HEK293 (cell line): ENCODE results near the gene SLC22A13.

ENCODE experiments used
- CTCF ChIA-PET: fragments of 350-600 bp; formaldehyde crosslinking; extraction: SDS; loops from one replicate; lab custom pipeline; 2021; ENCODE audit warnings: antibody characterized with exemption; lab: Yijun Ruan, JAX
- POLR2A ChIA-PET: fragments of 300-600 bp; formaldehyde crosslinking; extraction: SDS; loops from one replicate; lab custom pipeline; 2020; ENCODE audit warnings: antibody characterized with exemption, inconsistent platforms; lab: Yijun Ruan, JAX
- H3K27ac ChIP-seq: fragments of 200-500 bp; sonication (Bioruptor generic); 2 replicates; pipeline ENCODE4 v1.5.1; 2014; ENCODE audit warnings: low read depth, low read length, control low read depth, inconsistent platforms; ENCODE audit errors: extremely low read depth
- H3K36me3 ChIP-seq, 2 experiments: fragments of 200-500 bp in 1 of 2; sonication (Bioruptor generic) in 1 of 2; 1 replicate in 1 of 2; 2 replicates in 1 of 2; pipeline ENCODE4 v1.5.1; 2014 to 2017; ENCODE audit warnings: inconsistent platforms in 2 of 2, low read length in 2 of 2; ENCODE audit not compliant: control insufficient read depth in 2 of 2, insufficient read depth in 1 of 2
- H3K4me1 ChIP-seq: fragments of 200-500 bp; sonication (Bioruptor generic); 2 replicates; pipeline ENCODE4 v1.5.1; 2014; ENCODE audit warnings: mild to moderate bottlenecking, low read length, inconsistent platforms; ENCODE audit not compliant: control insufficient read depth, insufficient read depth
- H3K4me3 ChIP-seq: 2 replicates; pipeline ENCODE4 v1.5.1; 2011; ENCODE audit warnings: low read depth, mild to moderate bottlenecking, control low read depth, low read length, moderate library complexity
- H3K9me3 ChIP-seq: fragments of 200-500 bp; sonication (Bioruptor generic); 2 replicates; pipeline ENCODE4 v1.5.1; 2014; ENCODE audit warnings: low read depth, low read length, inconsistent platforms; ENCODE audit not compliant: control insufficient read depth, insufficient read depth
- GLI2 ChIP-seq: fragments of 450-650 bp; formaldehyde crosslinking; IDR thresholded peaks from 2 replicates; pipeline ENCODE4; 2017; ENCODE audit warnings: missing biosample characterization, missing genetic modification characterization, low read depth, borderline replicate concordance
- HOXA7 ChIP-seq: sonication (generic); formaldehyde crosslinking; IDR thresholded peaks from 2 replicates; pipeline ENCODE4 v1.8.1; 2022; ENCODE audit warnings: missing genetic modification reagents, borderline replicate concordance
- OVOL3 ChIP-seq: fragments of 450-650 bp; formaldehyde crosslinking; IDR thresholded peaks from 2 replicates; pipeline ENCODE4 v1.5.1; 2016; ENCODE audit warnings: missing biosample characterization, missing genetic modification characterization
- PRDM1 ChIP-seq: fragments of 450-650 bp; formaldehyde crosslinking; IDR thresholded peaks from 2 replicates; pipeline ENCODE4; 2016; ENCODE audit warnings: missing biosample characterization, missing genetic modification characterization
- REPIN1 ChIP-seq: fragments of 450-650 bp; formaldehyde crosslinking; IDR thresholded peaks from 2 replicates; pipeline ENCODE4 v1.5.1; 2017; ENCODE audit warnings: missing biosample characterization, missing genetic modification characterization, low read depth
- SP2 ChIP-seq: fragments of 450-650 bp; formaldehyde crosslinking; IDR thresholded peaks from 2 replicates; pipeline ENCODE4 v1.5.1; 2016; ENCODE audit warnings: missing biosample characterization, missing genetic modification characterization
- SP7 ChIP-seq: fragments of 450-650 bp; formaldehyde crosslinking; IDR thresholded peaks from 2 replicates; pipeline ENCODE4 v1.5.1; 2016; ENCODE audit warnings: missing biosample characterization, missing genetic modification characterization
- ZBTB20 ChIP-seq: fragments of 450-650 bp; formaldehyde crosslinking; IDR thresholded peaks from 2 replicates; pipeline ENCODE4 v1.5.1; 2016; ENCODE audit warnings: missing biosample characterization, missing genetic modification characterization
- ZBTB48 ChIP-seq: fragments of 450-650 bp; formaldehyde crosslinking; IDR thresholded peaks from 2 replicates; pipeline ENCODE4 v1.5.1; 2016; ENCODE audit warnings: missing biosample characterization, missing genetic modification characterization
- ZEB2 ChIP-seq: fragments of 450-650 bp; formaldehyde crosslinking; IDR thresholded peaks from 2 replicates; pipeline ENCODE4 v1.5.1; 2016; ENCODE audit warnings: missing biosample characterization, missing genetic modification characterization
- ZIC2 ChIP-seq: fragments of 450-650 bp; formaldehyde crosslinking; IDR thresholded peaks from 2 replicates; pipeline ENCODE4 v1.5.1; 2016; ENCODE audit warnings: missing biosample characterization, missing genetic modification characterization
- ZNF140 ChIP-seq: fragments of 450-650 bp; formaldehyde crosslinking; IDR thresholded peaks from 2 replicates; pipeline ENCODE4 v1.5.1; 2016; ENCODE audit warnings: missing biosample characterization, missing genetic modification characterization
- ZNF157 ChIP-seq: fragments of 450-650 bp; formaldehyde crosslinking; IDR thresholded peaks from 2 replicates; pipeline ENCODE4 v1.5.1; 2016; ENCODE audit warnings: missing biosample characterization, missing genetic modification characterization
- ZNF175 ChIP-seq: fragments of 450-650 bp; formaldehyde crosslinking; IDR thresholded peaks from 2 replicates; pipeline ENCODE4 v1.5.1; 2016; ENCODE audit warnings: missing biosample characterization, missing genetic modification characterization
- ZNF223 ChIP-seq: fragments of 450-650 bp; formaldehyde crosslinking; IDR thresholded peaks from 2 replicates; pipeline ENCODE4 v1.5.1; 2016; ENCODE audit warnings: missing biosample characterization, missing genetic modification characterization
- ZNF266 ChIP-seq: fragments of 450-650 bp; formaldehyde crosslinking; IDR thresholded peaks from 2 replicates; pipeline ENCODE4 v1.5.1; 2016; ENCODE audit warnings: missing biosample characterization, missing genetic modification characterization, low read depth
- ZNF350 ChIP-seq: fragments of 450-650 bp; formaldehyde crosslinking; IDR thresholded peaks from 2 replicates; pipeline ENCODE4 v1.5.0; 2017; ENCODE audit warnings: missing biosample characterization, mild to moderate bottlenecking, missing genetic modification characterization
- ZNF530 ChIP-seq: fragments of 450-650 bp; formaldehyde crosslinking; IDR thresholded peaks from 2 replicates; pipeline ENCODE4 v1.5.1; 2016; ENCODE audit warnings: low read depth, missing biosample characterization, missing genetic modification characterization
- ZNF555 ChIP-seq: fragments of 450-650 bp; formaldehyde crosslinking; conservative IDR thresholded peaks from 2 replicates; pipeline ENCODE4 v1.5.1; 2017; ENCODE audit warnings: missing biosample characterization, mild to moderate bottlenecking, missing genetic modification characterization, inconsistent platforms
- ZNF571 ChIP-seq: fragments of 450-650 bp; formaldehyde crosslinking; IDR thresholded peaks from 2 replicates; pipeline ENCODE4 v1.5.0; 2017; ENCODE audit warnings: missing biosample characterization, missing genetic modification characterization
- ZNF621 ChIP-seq: fragments of 450-650 bp; formaldehyde crosslinking; IDR thresholded peaks from 2 replicates; pipeline ENCODE4 v1.5.1; 2017; ENCODE audit warnings: missing biosample characterization, missing genetic modification characterization
- ZNF645 ChIP-seq: fragments of 450-650 bp; formaldehyde crosslinking; IDR thresholded peaks from 2 replicates; pipeline ENCODE4; 2016; ENCODE audit warnings: missing biosample characterization, missing genetic modification characterization
- ZNF707 ChIP-seq: fragments of 450-650 bp; formaldehyde crosslinking; IDR thresholded peaks from 2 replicates; pipeline ENCODE4 v1.5.1; 2016; ENCODE audit warnings: missing biosample characterization, missing genetic modification characterization
- ZNF791 ChIP-seq: fragments of 450-650 bp; formaldehyde crosslinking; IDR thresholded peaks from 2 replicates; pipeline ENCODE4 v1.5.1; 2016; ENCODE audit warnings: missing biosample characterization, missing genetic modification characterization
- ZSCAN30 ChIP-seq: fragments of 450-650 bp; IDR thresholded peaks from 2 replicates; pipeline ENCODE4 v1.5.1; 2018; ENCODE audit warnings: missing biosample characterization, mild to moderate bottlenecking, missing genetic modification characterization, moderate library complexity
- TF ChIP-seq, protein P1 (sequence below): fragments of 450-650 bp; IDR thresholded peaks from 2 replicates; pipeline ENCODE4 v1.5.1; 2018; ENCODE audit warnings: missing biosample characterization, missing genetic modification characterization

SLC22A13 gene

DNA sequence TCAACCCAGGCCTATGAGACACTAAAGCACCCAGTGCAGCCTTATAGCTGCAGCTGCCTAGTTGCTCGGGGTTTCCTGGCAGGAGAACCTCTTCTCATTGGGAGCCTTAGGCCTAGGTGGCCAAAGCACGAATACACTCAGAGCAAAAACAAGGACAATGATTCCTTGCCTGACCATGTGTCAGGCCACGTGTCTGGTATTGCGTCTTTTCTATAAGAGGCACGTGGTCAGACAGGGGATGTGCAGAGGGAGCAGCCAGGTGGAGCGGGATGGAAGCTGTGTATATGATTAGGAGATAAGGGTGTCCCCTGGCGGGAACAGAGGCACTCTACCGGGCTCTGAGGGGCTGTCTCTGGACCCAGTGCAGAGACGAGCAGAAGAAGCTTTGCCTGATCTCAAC, 42.8 kb downstream of the SLC22A13 start:
- H3K36me3 ChIP-seq = no peaks in the 10 kb centered on the region
- no peaks in the 10 kb centered on the region for H3K4me1 ChIP-seq
- no peak overlapping the region for H3K27ac ChIP-seq
- CTCF ChIA-PET = interaction anchor here (0.6 kb wide), 1 partner anchor 10 kb away, joined by 3 read pairs; no protein-coding TSS in a partner anchor
- H3K4me3 ChIP-seq = no peak overlapping the region
- no peak for TF ChIP-seq ZNF791 (tag by site-specific recombination)
- no peak for TF ChIP-seq HOXA7
- H3K9me3 ChIP-seq = no peaks in the 10 kb centered on the region
- POLR2A ChIA-PET = no interaction called here

- Histone ChIP-seq H3K27ac (no peak overlapping the region), H3K9me3 (no peaks in the 10 kb centered on the region), H3K4me3 (no peak overlapping the region), H3K4me1 (no peaks in the 10 kb centered on the region), H3K36me3 (no peaks in the 10 kb centered on the region)
- ChIA-PET CTCF (no interaction called here), POLR2A (no interaction called here)
- no peak for TF ChIP-seq ZEB2 (tag by site-specific recombination)
- no peak for TF ChIP-seq ZNF555
- no peak for TF ChIP-seq ZNF707
- TF ChIP-seq PRDM1 = no peak
- TF ChIP-seq ZNF350 = no peak
- no peak for TF ChIP-seq GLI2 (tag by site-specific recombination)
- no peak for TF ChIP-seq ZNF223 (tag by site-specific recombination)
- TF ChIP-seq ZNF140 (tag by site-specific recombination) = no peak
- TF ChIP-seq ZNF571 (tag by site-specific recombination) = no peak
- no peak for TF ChIP-seq ZIC2
- TF ChIP-seq OVOL3 (tag by site-specific recombination) = no peak
- TF ChIP-seq, protein P1, sequence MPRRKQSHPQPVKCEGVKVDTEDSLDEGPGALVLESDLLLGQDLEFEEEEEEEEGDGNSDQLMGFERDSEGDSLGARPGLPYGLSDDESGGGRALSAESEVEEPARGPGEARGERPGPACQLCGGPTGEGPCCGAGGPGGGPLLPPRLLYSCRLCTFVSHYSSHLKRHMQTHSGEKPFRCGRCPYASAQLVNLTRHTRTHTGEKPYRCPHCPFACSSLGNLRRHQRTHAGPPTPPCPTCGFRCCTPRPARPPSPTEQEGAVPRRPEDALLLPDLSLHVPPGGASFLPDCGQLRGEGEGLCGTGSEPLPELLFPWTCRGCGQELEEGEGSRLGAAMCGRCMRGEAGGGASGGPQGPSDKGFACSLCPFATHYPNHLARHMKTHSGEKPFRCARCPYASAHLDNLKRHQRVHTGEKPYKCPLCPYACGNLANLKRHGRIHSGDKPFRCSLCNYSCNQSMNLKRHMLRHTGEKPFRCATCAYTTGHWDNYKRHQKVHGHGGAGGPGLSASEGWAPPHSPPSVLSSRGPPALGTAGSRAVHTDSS (tag by site-specific recombination) = no peak
- TF ChIP-seq ZNF621 (tag by site-specific recombination) = no peak
- no peak for TF ChIP-seq ZNF645 (tag by site-specific recombination)
- TF ChIP-seq ZNF530 (tag by site-specific recombination) = no peak
- TF ChIP-seq ZBTB20 (tag by site-specific recombination) = no peak
- TF ChIP-seq SP2 (tag by site-specific recombination) = no peak
- TF ChIP-seq ZNF175 (tag by site-specific recombination) = no peak
- no peak for TF ChIP-seq ZSCAN30 (tag by site-specific recombination)
- no peak for TF ChIP-seq ZNF266
Measured at GRCh38 chr3:38311476-38311875, 45.9 kb downstream of the SLC22A13 start.

GRCh38 chr3:38311941-38312340, 46.3 kb downstream of the SLC22A13 start:
- CTCF ChIA-PET = no interaction called here
- Histone ChIP-seq H3K36me3 (no peaks in the 10 kb centered on the region), H3K4me1 (no peaks in the 10 kb centered on the region), H3K4me3 (no peak overlapping the region), H3K27ac (no peak overlapping the region), H3K9me3 (no peaks in the 10 kb centered on the region)
- POLR2A ChIA-PET = no interaction called here
- no peak for TF ChIP-seq ZNF157 (tag by site-specific recombination)
- TF ChIP-seq REPIN1 (tag by site-specific recombination) = no peak
- no peak for TF ChIP-seq SP7
- TF ChIP-seq ZBTB48 (tag by site-specific recombination) = no peak
